Hepatocyte (in vitro differentiated cells): ENCODE data around the gene FCHSD2.
"Not testable (repeated sequence)": the region's sequence is repeated elsewhere in the genome, so short reads cannot be mapped to it uniquely, and the experiment has no call there.

Experiments used
- CTCF ChIP-seq: fragments of 200-600 bp; sonication (generic); IDR thresholded peaks from 2 replicates; pipeline ENCODE4 v1.5.1; 2016; ENCODE audit warnings: antibody characterized with exemption, mild to moderate bottlenecking; ENCODE audit not compliant: poor library complexity
- EZH2 ChIP-seq: fragments of 200-600 bp; sonication (generic); IDR thresholded peaks from 2 replicates; pipeline ENCODE4 v1.6.1; 2016; ENCODE audit warnings: antibody characterized with exemption, mild to moderate bottlenecking, borderline replicate concordance
- EZH2phosphoT487 ChIP-seq: fragments of 200-600 bp; sonication (generic); IDR thresholded peaks from one replicate; pipeline ENCODE4 v1.6.1; 2018; ENCODE audit warnings: antibody characterized with exemption, mild to moderate bottlenecking, low read depth, moderate library complexity; ENCODE audit not compliant: unreplicated experiment, severe bottlenecking

GRCh38 chr11:72811686-72812085 is 330.4 kb downstream of the FCHSD2 start:
- TF ChIP-seq CTCF, EZH2, EZH2phosphoT487: not testable (repeated sequence)
